GM12892 (cell line): ENCODE measurements around the gene NMUR2.

Experiments used
- POLR2A ChIP-seq: IDR thresholded peaks from 2 replicates; pipeline ENCODE4 v1.6.1; 2011; ENCODE audit warnings: low read depth, low read length, control low read depth
- POLR2AphosphoS5 ChIP-seq: IDR thresholded peaks from 2 replicates; pipeline ENCODE4 v1.6.1; 2011; ENCODE audit warnings: low read depth, low read length, control low read depth
- TAF1 ChIP-seq: IDR thresholded peaks from 2 replicates; pipeline ENCODE4 v1.6.1; 2011; ENCODE audit warnings: low read depth, mild to moderate bottlenecking, control low read depth, low read length, borderline replicate concordance

DNA sequence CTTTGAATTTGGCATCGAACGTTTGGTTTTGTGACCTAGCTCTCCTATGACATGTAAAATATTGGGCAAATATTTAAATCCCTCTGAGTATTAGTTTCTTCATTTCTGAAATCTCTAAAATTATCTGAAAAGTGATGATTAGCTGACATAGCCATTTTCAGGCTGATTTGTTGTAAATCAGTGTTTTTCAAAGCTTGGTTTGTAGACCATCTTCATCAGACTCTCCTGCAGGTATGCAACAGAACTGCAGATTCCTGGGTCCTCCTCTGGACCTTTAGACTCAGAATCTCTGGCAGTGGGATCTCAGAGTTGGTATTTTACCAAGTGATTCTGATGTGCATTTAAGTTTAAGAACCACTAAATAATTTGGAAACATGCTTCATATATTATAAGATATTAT, 38.9 kb upstream of the NMUR2 start:
- TF ChIP-seq POLR2AphosphoS5 (no peak), POLR2A (no peak), TAF1 (no peak)
